ENCODE data around the gene SLC29A3. TPM values are rescaled to one million over a fixed set of nuclear protein-coding genes. Genes with fewer than 3 reads are reported as not detected.
A peak's percentile ranks its signal among the peaks of the same experiment; 100 is the strongest.

The SLC29A3 gene
- polyA plus RNA-seq, 1 donor from 2014 or later, result 9.0 TPM

- no peaks in the 10 kb centered on the region for H3K9me3 Mint-ChIP-seq
- no peak overlapping the region for H3K4me3 Mint-ChIP-seq
- H3K27me3 Mint-ChIP-seq, result peaks cover 11% of the 10 kb centered on the region
- peak overlapping the region in 1 of 3 donors; percentile 52 for H3K27ac Mint-ChIP-seq
- H3K36me3 Mint-ChIP-seq, result no peaks in the 10 kb centered on the region
- peaks cover 0 to 2% (median 2%) of the 10 kb centered on the region in 3 donors for H3K4me1 Mint-ChIP-seq
Observed at GRCh38 chr10:71302874-71303568, 16.0 kb upstream of the SLC29A3 start.

DNA sequence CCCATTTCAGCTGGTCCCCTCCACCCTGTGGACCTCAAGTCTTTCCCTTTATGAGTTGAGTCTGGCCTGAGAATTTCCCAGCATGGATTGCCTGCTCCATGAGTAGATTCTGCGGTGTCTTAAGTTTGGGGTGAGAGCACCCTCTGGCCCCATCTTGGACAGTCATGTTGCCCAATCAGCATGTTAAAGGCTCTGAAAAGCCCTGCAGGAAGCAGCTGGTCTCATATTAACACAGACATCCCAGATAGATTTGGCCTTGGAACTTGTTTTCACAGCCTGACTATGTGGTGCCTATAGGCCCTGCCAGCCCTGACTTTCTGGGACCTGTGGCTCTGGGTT, 15.5 kb upstream of the SLC29A3 start:
- Mint-ChIP-seq H3K36me3 (no peaks in the 10 kb centered on the region), H3K4me3 (no peak overlapping the region), H3K9me3 (no peaks in the 10 kb centered on the region), H3K27ac (no peak overlapping the region), H3K4me1 (peaks cover 0 to 2% (median 2%) of the 10 kb centered on the region in 3 donors), H3K27me3 (peaks cover 7% of the 10 kb centered on the region)

DNA sequence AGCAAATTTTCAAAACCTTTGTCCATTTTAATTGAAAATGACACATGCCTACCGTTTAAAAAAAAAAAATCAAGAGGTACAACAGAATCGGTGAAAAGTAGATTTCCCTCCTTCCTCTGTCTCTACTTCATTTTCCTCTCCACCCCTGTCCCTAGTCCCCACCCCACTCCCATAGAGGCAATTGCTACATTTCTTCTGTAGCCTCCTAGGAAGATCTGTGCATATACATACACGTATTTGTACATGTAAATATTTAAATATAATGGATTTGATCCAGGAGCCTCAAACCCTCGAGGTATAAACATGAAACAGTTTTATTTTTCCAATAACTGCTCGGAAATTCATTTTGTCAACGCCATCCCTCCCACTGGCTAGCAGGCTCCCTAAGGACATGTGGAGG, 14.1 kb upstream of the SLC29A3 start:
- H3K27me3 Mint-ChIP-seq, result peaks cover 4% of the 10 kb centered on the region

GRCh38 chr10:71306979-71307378, 12.1 kb upstream of the SLC29A3 start:
- Mint-ChIP-seq H3K27me3 (peaks cover 4% of the 10 kb centered on the region), H3K4me1 (peaks cover 0 to 4% (median 0%) of the 10 kb centered on the region in 3 donors), H3K9me3 (no peaks in the 10 kb centered on the region), H3K4me3 (no peak overlapping the region), H3K36me3 (no peaks in the 10 kb centered on the region), H3K27ac (no peak overlapping the region)

More for the DNA sequence above, 14.1 kb upstream of the SLC29A3 start:
- H3K36me3 Mint-ChIP-seq, result no peaks in the 10 kb centered on the region
- H3K27ac Mint-ChIP-seq, result no peak overlapping the region
- no peak overlapping the region for H3K4me3 Mint-ChIP-seq
- peaks cover 0 to 4% (median 0%) of the 10 kb centered on the region in 3 donors for H3K4me1 Mint-ChIP-seq
- H3K9me3 Mint-ChIP-seq, result no peaks in the 10 kb centered on the region

- no peak overlapping the region for H3K27ac Mint-ChIP-seq
- H3K4me3 Mint-ChIP-seq, result no peak overlapping the region
- peaks cover 0 to 4% (median 0%) of the 10 kb centered on the region in 3 donors for H3K4me1 Mint-ChIP-seq
- peaks cover 4% of the 10 kb centered on the region for H3K27me3 Mint-ChIP-seq
- H3K9me3 Mint-ChIP-seq, result no peaks in the 10 kb centered on the region
- no peaks in the 10 kb centered on the region for H3K36me3 Mint-ChIP-seq
Observed at GRCh38 chr10:71307469-71308085, 11.5 kb upstream of the SLC29A3 start.

GRCh38 chr10:71308244-71308643, 10.8 kb upstream of the SLC29A3 start:
- Mint-ChIP-seq H3K9me3 (no peaks in the 10 kb centered on the region), H3K4me3 (no peak overlapping the region), H3K27me3 (peaks cover 2% of the 10 kb centered on the region), H3K36me3 (no peaks in the 10 kb centered on the region), H3K27ac (no peak overlapping the region), H3K4me1 (peaks cover 0 to 4% (median 0%) of the 10 kb centered on the region in 3 donors)

DNA sequence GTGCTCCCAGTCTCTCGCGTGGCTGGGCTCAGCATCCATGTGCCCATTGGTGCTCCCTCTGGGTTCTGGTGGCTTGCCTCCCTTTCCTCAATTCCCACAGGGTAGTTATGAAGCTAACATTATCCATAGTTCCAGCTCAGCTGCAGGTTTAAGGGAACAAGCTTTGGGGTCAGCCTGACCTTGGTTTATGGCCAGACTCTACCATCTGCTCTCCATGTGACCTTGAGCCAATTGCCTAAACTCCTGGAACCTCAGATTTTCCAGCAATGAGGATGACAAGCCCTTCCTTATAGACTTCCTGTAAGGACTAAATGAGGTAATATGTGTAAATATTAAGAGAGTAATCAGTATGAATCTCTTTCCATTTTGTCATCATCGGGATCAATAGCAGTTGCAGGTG, 10.1 kb upstream of the SLC29A3 start:
- Mint-ChIP-seq H3K4me1 (peaks cover 0 to 4% (median 0%) of the 10 kb centered on the region in 3 donors), H3K27me3 (peaks cover 6% of the 10 kb centered on the region), H3K27ac (peak overlapping the region in 1 of 3 donors; percentile 50), H3K9me3 (no peaks in the 10 kb centered on the region), H3K36me3 (no peaks in the 10 kb centered on the region), H3K4me3 (no peak overlapping the region)

DNA sequence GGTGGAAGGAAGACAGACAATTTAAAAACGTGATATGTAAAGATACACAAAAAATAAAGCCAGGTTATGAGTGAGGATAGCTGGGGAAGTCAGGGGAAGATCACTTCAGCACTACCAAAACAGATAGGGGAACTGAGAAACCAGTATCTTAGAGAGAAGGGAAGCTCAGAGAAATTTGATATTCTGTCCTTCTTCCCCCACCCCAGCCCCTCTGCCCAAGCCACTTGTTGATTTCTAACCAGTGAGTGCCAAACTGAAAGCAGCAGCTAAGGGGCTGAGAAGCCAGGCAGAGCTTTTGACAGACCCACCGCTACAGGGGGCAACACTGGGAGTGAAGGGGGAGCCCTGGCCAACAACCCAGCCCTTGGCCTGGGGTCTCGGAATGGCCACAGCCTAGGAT, 9.1 kb upstream of the SLC29A3 start:
- no peaks in the 10 kb centered on the region for H3K36me3 Mint-ChIP-seq
- H3K4me3 Mint-ChIP-seq, result no peak overlapping the region
- peaks cover 0 to 4% (median 2%) of the 10 kb centered on the region in 3 donors for H3K4me1 Mint-ChIP-seq
- peaks cover 6% of the 10 kb centered on the region for H3K27me3 Mint-ChIP-seq
- no peak overlapping the region for H3K27ac Mint-ChIP-seq
- no peaks in the 10 kb centered on the region for H3K9me3 Mint-ChIP-seq

- H3K27ac Mint-ChIP-seq, result no peak overlapping the region
- H3K9me3 Mint-ChIP-seq, result no peaks in the 10 kb centered on the region
- H3K36me3 Mint-ChIP-seq, result no peaks in the 10 kb centered on the region
- no peak overlapping the region for H3K4me3 Mint-ChIP-seq
- H3K27me3 Mint-ChIP-seq, result peaks cover 6% of the 10 kb centered on the region
- H3K4me1 Mint-ChIP-seq, result peaks cover 0 to 4% (median 2%) of the 10 kb centered on the region in 3 donors
Observed at GRCh38 chr10:71312220-71312619, 6.8 kb upstream of the SLC29A3 start.

DNA sequence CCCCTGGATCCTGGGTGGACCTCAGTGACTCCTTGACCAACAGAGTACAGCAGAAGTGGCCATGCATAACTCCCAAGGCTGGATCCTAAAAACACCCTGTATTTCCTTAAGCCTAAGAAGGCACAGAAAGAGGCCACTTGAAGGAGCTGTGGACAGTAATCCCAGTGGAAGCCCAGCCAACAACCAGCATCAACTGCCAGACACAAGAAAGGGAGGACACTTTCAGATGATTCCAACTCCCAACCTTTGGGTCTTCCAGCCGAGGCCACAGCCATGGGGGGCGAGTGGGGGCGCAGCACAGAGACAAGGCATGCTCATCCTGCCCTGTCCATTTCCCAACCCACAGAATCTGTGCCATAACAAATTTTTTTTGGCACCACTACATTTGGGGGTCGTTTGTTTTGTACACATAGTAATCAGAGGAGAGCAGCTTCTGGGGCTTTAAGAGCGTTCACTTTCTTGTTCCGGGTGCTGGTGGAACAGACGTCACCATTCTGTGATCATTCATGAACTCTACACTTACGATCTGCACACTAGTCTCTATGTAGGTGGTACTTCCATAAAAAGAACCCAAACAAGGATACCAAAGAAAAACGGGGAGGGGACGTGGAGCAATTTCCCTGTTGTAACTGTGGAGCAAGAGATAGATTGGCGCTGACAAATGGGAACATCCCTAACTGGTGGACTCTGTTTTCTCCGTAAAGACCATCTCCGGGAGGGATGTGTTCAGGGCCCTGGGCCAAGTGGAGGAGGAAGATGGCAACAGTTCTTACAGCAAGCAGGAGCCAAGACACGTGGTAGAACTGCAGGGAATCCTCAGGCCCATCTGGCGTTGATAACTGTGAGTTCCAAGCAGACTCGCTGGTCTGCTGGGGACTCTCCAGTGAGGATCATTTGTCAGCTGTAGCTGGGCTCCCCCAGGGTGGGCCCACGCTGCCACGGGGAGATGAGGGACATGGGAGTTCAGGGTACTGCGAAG, 6.0 kb upstream of the SLC29A3 start:
- Mint-ChIP-seq H3K4me1 (peaks cover 0 to 5% (median 2%) of the 10 kb centered on the region in 3 donors), H3K4me3 (peak overlapping the region in 1 of 4 donors; percentile 11), H3K27me3 (peaks cover 6% of the 10 kb centered on the region), H3K36me3 (no peaks in the 10 kb centered on the region), H3K27ac (no peak overlapping the region), H3K9me3 (no peaks in the 10 kb centered on the region)

- H3K4me3 Mint-ChIP-seq, result peak overlapping the region in 2 of 4 donors; percentile 9 to 59
- no peak overlapping the region for H3K27ac Mint-ChIP-seq
- H3K36me3 Mint-ChIP-seq, result no peaks in the 10 kb centered on the region
- no peaks in the 10 kb centered on the region for H3K9me3 Mint-ChIP-seq
- peaks cover 6% of the 10 kb centered on the region for H3K27me3 Mint-ChIP-seq
- peaks cover 2 to 7% (median 5%) of the 10 kb centered on the region in 3 donors for H3K4me1 Mint-ChIP-seq
Observed at GRCh38 chr10:71314028-71314693, 4.9 kb upstream of the SLC29A3 start.

DNA sequence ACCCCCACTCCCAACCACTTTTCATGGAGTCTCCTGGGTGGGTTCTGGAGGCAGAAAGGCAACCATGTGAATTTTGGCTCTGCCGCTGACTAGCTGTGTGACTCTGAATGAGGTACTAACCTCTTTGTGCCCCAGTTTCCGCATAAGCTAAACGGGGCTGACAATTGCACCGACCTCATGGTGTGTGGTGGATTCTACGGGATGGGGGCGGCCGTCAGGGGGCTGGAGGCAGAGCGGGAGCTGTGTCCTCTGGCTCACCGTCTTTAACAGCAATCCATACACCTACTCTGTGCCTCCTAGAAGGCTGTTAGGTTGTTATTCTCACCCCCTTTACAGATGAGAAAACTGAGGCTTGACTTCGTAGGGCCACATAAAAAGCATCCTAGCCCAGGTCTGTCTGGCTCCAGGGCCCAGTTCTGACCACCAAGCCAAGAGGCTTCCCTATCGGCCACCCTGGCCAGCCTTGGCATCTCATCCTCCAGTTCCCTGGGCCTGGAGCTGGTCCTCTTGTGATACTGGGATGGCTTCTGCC, 4.3 kb upstream of the SLC29A3 start:
- Mint-ChIP-seq H3K4me1 (peaks cover 5 to 8% (median 5%) of the 10 kb centered on the region in 3 donors), H3K36me3 (no peaks in the 10 kb centered on the region), H3K27ac (peak overlapping the region in 1 of 3 donors; percentile 30), H3K9me3 (no peaks in the 10 kb centered on the region), H3K27me3 (peaks cover 6% of the 10 kb centered on the region), H3K4me3 (peak overlapping the region in 1 of 4 donors; percentile 9)

DNA sequence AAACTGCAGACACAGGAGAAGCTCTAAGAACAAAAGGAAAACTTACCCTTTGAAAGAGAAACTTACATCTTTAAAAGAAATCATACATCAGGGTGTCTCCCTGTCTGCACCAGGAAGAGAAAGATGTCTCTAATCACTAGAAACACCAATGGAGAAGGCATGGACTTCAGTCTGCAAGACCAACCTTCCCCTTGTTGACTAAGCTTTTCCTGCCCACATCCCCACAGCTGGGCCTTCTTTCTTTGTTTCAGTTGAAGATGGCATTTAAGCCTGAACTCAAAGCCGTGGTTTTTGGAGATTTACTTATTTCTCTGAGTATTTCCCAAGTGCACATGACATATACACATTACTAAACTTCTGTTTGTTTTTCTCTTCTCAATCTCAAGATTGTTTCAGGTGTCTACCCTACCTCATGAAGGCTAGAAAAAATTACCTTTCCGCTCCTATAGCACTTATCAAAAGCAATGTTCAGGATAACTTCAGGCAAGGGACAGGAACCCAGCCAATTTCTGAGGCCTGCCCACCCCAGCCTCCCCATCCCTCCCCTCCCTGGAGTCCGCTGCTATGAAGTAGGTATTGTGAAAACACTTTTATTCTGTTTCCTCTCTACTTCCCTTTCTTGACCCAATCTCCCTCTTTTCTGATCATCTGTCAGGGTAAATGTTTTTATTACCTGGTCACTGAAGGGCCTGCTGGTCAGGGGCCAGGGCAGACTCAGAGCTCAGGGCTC, 2.8 kb upstream of the SLC29A3 start:
- Mint-ChIP-seq H3K27ac (peak overlapping the region in 1 of 3 donors; percentile 44), H3K4me1 (peaks cover 6 to 9% (median 7%) of the 10 kb centered on the region in 3 donors), H3K4me3 (peak overlapping the region in 1 of 4 donors; percentile 94), H3K9me3 (no peaks in the 10 kb centered on the region), H3K27me3 (peaks cover 6% of the 10 kb centered on the region), H3K36me3 (no peaks in the 10 kb centered on the region)

GRCh38 chr10:71316786-71317160, 2.3 kb upstream of the SLC29A3 start:
- Mint-ChIP-seq H3K27me3 (peaks cover 6% of the 10 kb centered on the region), H3K27ac (peak overlapping the region in 1 of 3 donors; percentile 44), H3K9me3 (no peaks in the 10 kb centered on the region), H3K4me1 (peaks cover 6 to 9% (median 7%) of the 10 kb centered on the region in 3 donors), H3K4me3 (peak overlapping the region in 1 of 4 donors; percentile 94), H3K36me3 (no peaks in the 10 kb centered on the region)
